Measurements from ENCODE around the gene POU2F1.

Gene POU2F1

GRCh38 chr1:167476061-167476460 is 255.4 kb downstream of the POU2F1 start:
- FAIRE-seq, result no peak

Data from islet of Langerhans (tissue), 1 donor.